ENCODE results near the gene LY6G6D.

Gene LY6G6D

DNA sequence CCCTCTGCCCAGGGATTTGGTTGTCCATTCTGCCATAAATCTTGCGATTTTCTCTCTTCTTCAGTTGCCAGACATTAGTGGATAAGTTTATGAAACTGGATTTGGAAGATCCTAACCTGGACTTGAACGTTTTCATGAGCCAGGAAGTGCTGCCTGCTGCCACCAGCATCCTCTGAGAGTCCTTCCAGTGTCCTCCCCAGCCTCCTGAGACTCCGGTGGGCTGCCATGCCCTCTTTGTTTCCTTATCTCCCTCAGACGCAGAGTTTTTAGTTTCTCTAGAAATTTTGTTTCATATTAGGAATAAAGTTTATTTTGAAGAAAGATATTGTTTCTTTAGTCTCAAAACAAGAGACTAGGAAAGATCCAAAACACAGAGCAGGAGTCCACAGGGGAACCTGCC, 47.2 kb downstream of the LY6G6D start, which contains the start of gene SAPCD1:
TSS of gene SAPCD1 (plus strand) at position 301 of the 400 bp plus-strand sequence. CDS start 399 bp downstream, outside the sequence.
- FAIRE-seq: no peak

DNA sequence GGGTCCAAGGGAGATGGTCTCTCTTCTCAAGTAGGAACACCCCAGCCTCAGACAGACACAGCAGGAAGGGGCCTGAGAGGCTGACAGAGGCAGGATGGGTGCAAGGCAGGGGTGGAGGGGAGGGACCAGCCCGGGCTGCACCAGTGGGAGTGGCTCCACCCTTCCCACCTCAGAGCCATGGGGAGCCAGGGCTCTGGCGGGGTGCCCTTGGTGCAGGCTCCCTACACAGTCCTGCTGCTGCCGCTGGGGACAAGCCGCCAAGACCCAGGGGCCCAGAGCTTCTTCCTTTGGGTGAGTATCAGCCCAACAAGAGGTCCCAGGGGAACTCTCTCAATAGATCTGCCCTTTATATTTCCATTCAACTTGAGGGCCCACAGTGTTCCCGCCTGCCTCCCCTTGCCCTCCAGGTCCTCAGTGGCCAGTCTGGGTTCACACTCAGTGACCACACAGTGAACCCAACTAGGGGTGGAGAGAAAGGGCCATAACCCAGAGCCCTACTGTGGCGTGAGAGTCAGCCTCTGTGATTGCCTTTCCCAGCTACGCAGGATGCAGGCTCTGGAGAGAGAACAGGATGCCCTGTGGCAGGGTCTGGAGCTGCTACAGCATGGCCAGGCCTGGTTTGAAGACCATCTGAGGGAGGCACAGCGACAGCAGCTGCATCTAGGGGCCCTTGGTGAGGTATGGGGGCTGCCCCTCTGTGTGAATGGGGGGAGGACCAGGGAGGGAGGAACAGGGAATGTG, 47.9 kb downstream of the LY6G6D start:
- DNase-seq (ENCODE audit: low spot score): no peak
- no peak for FAIRE-seq

More for the DNA sequence above, 47.2 kb downstream of the LY6G6D start, which contains the start of gene SAPCD1:
- DNase-seq (ENCODE audit: low spot score): no peak

DNA sequence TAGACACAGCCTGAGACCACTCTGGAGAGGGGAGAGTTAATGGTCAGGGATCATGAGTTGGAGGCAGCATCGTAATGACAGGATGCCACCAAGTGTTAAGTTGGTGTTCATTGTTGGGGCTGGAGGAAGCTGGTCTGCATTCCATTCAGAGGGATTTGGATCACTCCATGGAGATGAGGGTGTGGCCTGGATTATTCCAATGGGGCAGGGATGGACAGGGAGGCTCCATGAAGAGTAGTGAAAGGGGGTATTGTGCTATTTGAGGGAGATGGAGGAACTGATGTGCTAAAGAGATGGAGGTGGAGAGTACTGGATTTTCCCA, 48.4 kb downstream of the LY6G6D start:
- no peak for FAIRE-seq
- DNase-seq (ENCODE audit: low spot score): no peak

DNA sequence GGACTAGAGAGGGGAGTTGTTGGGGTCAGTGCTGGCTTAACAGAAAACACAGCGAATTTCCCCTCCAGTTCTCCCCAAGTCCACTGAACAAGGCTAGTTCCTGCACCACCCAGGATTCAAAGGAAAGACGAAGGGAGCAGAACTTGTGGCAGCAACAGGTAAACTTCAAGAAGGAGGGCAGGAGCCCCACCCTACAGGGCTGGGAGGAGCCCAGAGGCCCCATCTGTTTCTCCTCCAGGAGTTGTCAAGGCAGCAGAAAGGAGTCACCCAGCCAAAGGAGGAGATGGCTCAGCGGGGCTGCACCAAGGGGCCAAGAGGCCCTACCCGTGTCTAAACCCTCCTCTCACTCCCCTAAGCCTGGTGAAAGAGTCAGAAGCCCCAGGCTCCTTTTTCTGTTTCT, 49.0 kb downstream of the LY6G6D start:
- FAIRE-seq (no peak), DNase-seq (ENCODE audit: low spot score) (no peak)

DNA sequence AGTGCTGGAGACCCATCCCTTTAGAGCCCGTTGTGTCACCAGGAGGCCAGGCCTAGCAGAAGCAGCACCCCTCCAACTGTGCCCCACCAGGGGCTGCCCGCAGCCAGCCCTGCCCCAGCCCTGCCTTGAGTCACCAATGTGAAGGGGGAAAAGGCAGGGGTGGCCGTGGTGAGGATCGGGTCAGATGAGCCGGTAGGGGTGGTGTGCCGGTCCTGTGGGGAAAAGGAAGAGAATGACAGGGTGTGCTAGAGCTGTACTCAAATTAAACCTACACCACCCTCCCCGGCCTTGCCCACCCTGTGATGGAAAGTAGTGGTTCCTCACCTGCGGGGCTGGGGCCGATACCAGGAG, 50.4 kb downstream of the LY6G6D start:
- FAIRE-seq (no peak), DNase-seq (ENCODE audit: low spot score) (no peak)

DNA sequence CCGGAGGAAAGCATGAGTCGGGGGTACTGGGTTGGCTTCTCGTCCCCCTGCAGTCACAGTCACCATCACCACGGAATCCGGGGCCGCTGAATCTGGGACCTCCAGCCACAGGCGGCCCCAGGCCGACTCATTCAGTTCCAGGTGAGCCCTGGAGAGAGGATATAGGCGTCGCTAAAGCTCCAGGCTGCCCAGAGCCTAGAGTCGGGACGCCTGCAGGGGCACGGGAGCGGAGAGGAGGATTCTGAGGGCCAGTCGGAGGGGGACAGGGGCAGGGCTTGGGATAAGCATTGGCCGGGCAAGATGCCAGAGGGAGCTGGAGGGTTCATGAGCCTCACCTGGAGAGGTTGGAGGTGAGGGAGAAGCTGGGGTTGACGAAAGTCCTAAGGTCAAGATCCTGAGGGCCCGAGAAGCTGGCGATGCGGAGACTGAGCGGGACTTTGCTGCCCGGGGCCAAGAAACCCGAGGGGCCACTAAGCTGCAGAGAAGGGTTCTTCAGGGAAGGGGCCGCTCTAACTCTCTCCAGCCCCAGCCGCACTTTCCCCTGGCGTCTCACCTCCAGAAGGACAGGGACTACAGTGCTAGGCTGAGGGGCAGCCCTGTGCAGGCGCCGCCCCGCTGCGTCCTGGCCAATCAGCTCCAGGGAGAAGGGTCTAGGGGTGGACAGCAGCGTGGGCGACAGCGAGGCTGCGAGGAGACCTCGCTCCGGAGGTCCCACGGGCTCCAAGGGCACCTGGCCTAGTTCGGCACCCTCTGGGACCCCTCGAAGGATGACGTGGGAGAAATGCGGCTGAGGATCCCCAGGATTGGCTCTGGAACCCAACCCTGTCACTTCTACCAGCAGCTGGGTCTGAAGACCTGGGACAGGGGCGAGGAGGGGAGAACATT, 51.0 kb downstream of the LY6G6D start:
- FAIRE-seq (no peak), DNase-seq (ENCODE audit: low spot score) (no peak)

DNA sequence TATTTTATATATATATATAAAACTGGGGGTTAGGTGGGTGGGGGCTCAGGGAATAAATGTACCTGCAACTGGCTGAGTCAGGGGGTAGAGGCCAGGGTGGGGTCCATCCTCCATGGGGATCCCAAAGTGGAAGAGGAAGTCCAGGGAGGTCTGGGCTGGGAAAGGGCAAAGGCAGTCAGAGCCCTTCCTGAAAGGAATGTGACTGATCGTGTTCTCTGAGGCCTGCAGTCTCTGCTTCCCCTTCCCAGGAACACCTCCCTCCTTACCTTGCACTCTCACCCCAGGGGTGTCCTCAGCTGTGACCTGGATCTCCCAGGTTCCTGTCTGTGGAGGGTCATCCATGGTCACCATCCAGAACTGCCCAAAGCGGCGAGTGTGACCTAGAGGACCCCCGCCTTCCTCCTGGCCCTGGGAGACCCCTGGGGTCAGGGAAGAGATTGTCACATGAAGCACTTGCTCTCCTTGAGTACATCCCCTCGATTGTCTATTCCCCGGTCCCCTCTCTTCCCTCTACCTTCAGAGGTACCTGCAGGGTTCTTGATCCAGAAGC, 52.0 kb downstream of the LY6G6D start:
- DNase-seq (ENCODE audit: low spot score): no peak
- FAIRE-seq: no peak

All from urothelium cell line (cell line).